HG03354 (cell line): ENCODE results near the gene RAD51B.
"Not testable (repeated sequence)": the region's sequence is repeated elsewhere in the genome, so short reads cannot be mapped to it uniquely, and the experiment has no call there.

Experiments
- ATAC-seq: cut with Tn5 transposase; IDR thresholded peaks from one replicate; pipeline ENCODE4 v1.9.1; 2021; ENCODE audit warnings: mild to moderate bottlenecking; ENCODE audit not compliant: unreplicated experiment, poor library complexity, severe bottlenecking

RAD51B gene

GRCh38 chr14:67970923-67971322 lies 151.3 kb downstream of the RAD51B start:
- no peak for ATAC-seq

DNA sequence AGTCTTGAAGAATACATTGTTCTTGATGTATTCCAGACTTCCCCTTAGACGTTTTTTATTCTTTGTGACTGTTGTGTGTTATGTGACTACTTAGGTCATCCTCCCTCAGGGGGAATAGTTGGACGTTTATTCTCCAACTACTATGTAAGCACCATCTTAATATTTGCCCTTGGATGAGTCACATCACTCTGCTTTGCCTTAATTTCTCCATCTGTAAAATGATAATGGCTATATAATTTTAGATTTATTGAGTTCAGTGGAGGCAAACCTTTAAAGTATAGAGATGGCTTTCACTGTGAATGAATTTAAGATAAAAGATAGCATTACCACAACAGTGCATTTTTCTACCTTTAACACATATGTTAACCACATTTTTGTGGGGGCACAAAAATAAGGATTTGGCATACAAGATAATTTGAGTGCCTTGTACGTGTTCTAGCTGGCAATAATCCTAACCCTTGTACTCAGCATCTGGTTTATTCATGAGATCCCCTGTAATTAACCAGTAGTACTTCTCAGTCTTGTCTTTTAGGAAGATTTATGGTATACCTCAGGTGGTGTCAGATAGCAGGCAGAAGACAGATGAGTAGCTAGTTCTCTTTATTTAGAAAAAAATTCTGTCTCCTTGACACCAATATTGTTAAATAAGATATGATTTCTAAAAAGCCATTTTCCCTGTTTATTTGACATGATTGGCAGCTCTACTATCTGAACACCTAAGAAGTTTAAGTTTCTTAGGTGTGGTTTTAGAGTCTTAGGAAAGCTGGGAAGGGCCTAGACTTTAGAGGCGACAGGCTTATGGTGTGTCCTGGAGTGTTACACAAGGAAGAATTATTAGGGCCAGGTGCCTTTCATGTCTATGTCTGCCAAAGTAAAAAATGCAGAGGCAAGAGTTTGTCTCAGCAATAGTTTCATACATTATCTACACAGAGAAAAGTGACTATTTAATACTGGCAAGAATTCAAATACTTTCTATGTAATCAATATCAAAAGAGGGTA lies 152.3 kb downstream of the RAD51B start:
- no peak for ATAC-seq

DNA sequence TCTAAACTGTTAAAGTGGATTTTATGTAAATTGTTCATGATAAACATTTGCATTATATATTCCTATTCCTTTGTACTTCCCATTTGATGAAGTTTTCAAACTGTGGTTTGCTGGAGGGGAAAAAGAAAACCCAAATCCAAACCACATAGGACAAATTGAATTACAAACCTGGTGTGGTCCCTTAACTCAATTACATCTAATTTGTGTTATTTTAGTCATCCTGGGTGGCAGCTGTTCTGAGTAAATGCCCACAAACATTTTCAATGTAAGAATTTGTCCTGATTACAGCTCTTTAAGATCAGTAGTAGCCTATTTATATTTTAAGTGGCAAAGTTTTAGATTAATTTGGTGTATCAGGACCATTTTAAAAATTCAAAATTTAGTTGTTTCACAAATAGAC lies 153.9 kb downstream of the RAD51B start:
- no peak for ATAC-seq

DNA sequence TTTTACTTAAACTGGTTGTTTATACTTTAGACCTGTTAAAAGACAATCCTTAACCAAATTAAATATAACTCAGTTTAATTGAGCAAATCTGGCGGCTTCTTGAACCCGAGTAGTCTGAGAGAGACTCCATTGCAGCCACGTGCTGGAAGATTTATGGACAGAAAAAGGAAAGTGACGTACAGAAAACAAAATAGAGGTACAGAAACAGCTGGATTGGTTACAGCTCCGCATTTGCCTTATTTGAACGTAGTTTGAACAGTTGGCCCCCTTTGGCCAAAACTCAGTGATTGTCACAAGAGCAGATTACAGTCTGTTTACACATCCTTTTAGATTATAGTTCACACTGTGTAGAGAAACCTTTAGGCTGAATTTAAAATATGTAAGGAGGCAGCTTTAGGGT lies 155.9 kb downstream of the RAD51B start:
- no peak for ATAC-seq

DNA sequence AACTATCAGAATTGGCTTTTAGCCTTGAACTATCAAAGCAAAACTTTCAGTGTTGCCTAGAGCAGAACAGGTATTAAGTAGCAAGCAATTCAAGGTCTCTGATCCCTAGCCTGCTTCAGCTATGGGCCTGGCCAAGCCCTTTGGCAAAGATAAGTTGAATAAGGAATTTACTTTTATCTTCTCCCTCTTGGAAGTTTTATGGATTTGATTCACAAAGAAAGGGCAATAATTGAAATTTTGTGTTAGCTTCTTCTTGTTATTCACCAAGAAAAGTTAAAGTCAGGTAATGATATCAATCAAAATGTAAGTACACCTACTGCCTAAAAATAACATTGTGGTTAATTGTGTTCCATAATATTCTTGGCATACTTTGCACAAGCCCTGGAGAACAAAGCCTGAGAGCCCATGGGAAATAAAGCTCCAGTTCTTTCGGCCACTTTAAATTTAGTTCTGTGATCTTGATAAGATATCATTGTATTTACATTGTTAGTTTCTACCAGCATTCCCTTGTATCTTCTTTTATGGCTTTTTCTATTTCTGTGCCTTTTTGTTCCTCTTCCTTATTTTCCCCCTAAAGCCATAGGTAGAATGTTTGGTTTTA lies 158.0 kb downstream of the RAD51B start:
- ATAC-seq: no peak

DNA sequence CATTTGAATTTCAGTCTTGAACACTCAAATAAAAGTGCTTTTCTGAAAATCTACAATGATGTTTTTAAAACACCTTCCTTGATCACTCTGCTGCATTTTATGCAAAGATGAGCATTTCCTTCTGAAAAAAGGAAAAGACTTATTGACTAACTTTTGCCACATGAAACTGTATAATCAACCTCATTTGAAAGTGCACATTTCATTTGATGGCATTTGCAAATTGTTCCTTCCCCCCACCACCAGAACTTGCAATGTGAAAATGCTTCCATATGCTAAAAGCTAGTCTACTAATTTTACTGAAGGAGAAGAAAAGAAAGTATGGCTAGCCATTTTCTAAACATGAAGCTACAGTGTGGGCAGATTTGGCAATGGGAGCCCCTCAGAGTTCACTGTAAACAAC lies 159.2 kb downstream of the RAD51B start:
- ATAC-seq: no peak

DNA sequence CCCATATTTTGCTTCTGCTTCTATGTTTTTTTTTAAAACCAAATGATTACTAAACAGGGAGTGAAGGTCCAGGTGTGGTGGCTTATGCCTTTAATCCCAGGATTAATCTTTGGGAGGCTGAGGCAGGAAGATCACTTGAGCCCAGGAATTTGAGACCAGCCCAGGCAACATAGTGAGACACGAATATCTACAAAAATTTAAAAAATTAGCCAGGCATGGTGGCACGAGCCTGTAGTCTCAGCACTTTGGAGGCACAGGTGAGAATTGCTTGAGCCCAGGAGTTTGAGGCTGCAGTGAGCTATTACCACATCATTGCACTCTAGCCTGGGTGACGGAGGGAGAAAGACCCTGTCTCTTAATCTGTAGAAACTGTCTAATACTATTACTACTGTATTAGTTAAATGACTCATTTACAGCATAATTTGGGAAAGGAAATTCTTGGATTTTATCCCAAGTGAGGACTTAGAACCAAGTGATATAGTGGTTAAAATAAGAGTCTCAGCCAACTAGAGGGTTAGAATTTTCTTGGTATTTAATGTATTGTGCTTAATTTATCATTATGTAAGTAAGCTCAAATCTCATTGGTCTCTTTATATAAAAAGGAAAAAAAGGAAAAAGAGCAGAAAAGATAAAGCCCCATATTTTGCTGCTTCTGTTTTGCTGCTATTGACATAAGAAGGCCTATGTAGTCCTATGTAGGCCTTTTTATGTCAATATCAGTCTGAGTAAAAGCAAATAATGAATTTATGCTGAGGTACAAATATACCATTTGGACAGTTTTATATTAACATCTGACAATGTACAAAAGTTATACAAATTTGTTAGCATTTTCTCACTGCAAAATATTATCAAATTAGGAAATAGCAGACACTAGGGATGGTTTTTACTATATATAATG lies 163.4 kb downstream of the RAD51B start:
- ATAC-seq: no peak

DNA sequence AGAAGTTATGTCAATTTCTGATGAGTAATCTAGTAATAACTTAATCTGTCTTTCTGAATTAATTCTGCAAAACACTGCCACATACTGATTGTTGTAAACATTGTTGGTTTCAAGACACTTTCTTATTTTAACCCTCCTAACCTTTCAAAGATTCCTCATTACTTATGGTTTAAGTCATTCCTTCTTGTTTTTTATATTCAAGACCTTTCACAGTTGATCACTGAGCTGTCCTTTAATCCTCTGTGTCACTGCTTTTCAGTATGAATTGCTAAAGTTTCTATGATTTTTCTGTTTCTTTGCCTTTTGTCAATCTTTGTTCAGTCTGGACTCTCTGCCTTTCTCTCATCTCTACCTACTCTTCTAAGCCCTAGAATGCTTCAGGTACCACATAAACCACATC lies 164.7 kb downstream of the RAD51B start:
- ATAC-seq: no peak

DNA sequence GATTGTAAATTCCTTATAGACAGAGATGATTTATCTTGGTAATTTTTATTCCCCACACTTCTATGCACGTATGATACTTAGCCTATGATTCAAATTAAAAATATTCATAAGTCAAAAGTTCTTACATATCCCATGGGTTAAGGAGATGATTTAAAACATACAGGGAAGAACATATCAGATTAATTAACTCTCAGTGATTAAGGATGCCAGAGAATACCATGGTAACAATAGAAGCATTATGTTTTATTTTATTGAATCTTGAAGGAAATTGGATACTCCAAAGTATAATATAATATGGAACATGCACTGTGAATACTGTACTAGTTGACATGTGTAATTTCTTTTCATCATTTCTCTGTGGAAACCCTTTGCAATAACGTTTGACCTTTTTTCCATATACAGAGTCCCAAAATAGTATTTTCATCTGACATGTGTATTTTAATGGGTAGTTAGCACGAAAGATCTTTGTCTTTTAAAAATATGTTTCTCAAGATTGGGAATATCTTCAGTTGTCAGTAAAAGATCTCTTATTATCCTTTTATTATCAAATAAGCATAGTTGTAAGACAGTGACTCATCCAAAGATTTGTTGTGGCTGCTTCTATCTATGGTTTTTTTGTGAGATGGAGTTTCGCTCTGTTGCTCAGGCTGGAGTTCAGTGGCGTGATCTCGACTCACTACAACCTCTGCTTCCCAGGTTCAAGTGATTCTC lies 166.7 kb downstream of the RAD51B start:
- no peak for ATAC-seq

DNA sequence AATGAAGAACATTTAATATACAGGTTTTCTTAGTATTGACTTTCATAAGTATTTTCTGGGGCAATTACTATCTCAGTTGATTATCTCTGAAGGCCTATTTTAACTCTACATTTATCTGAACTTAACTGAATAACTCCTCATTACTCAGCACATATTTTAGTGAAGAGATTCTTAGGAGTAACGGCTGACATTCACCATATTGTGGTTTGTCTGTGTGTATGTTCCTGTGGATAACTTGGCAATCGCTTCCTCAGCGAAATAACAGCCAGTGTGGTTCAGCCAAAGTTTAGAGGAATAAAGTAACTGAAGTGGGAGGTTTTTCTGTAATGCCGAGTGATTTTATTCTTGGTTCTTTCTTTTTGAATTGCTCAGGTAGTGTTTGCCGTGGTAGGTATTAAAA lies 168.0 kb downstream of the RAD51B start:
- ATAC-seq: no peak

- ATAC-seq: not testable (repeated sequence)
Observed at GRCh38 chr14:67988210-67988609, 168.6 kb downstream of the RAD51B start.

- ATAC-seq: no peak
Observed at GRCh38 chr14:67990576-67990975, 171.0 kb downstream of the RAD51B start.

DNA sequence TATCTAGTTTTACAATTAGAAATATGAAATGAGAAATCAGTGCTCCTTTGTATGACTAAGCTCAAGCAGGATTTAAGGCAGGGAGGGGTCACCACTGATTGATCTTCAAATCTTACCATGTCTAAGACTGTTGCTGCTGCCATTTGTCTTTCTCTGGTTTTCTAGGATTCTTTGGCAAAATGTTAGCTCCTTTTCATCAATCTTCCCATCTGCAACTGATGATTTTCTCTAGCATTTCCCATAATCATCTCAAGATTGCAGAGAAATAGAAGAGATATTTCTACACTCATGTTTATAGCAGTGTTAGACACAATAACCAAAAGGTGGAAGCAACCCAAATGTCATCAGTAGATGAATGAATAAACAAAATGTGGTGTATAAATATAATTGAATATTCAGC lies 175.0 kb downstream of the RAD51B start:
- ATAC-seq: no peak

DNA sequence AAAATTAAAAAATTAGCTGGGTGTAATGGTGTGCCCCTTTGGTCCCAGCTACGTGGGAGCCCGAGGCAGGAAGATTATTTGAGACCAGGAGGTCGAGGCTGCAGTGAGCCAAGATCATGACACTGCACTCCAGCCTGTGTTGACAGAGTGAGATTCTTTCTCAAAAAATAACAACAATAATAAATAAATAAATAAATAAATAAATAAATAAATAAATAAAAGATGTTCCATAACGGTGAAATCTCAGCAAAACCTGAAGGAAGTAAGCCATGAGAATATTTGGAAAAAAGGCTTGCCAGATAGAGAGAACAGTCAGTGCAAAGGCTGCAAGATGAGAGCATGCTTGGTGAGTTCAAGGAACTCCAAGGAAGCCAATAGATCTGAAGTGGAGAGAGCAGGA lies 176.7 kb downstream of the RAD51B start:
- ATAC-seq: no peak

DNA sequence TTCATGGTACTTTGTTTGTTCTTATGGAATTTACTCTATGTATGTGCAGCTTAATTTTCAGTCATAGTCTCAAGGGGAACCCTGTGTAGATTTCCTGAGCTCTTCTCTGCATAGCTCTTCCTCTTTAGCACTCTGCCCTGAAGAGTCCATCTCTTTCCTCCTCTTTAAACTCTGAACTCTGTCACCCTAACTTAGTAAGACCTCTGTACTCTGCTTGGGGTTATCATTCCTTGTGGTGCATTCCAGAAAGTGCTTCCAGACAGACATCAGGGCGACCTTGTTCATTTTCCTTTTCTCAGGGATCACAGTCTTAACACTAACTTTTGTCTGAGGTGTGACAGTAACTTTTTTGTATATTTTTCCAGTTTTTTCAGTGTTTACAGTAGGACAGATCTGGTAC lies 179.3 kb downstream of the RAD51B start:
- ATAC-seq: no peak

DNA sequence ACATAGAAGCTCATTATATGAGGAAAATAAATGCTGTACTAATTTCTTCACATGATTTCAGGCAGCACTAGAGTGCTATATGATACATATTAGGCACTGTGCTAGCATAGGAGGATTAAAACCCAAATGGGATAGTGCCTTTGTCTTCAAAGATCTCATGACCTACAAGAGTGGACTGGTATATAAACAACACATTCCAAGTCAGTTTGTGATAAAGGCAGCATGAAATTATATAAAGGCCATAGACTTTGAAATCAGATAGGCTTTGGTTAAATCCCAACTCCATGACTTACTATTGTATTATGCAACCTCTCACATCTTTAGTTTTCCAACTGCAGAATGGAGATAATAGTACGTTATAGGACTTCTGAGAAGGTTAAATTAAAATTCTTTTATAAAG lies 179.7 kb downstream of the RAD51B start:
- ATAC-seq: no peak

DNA sequence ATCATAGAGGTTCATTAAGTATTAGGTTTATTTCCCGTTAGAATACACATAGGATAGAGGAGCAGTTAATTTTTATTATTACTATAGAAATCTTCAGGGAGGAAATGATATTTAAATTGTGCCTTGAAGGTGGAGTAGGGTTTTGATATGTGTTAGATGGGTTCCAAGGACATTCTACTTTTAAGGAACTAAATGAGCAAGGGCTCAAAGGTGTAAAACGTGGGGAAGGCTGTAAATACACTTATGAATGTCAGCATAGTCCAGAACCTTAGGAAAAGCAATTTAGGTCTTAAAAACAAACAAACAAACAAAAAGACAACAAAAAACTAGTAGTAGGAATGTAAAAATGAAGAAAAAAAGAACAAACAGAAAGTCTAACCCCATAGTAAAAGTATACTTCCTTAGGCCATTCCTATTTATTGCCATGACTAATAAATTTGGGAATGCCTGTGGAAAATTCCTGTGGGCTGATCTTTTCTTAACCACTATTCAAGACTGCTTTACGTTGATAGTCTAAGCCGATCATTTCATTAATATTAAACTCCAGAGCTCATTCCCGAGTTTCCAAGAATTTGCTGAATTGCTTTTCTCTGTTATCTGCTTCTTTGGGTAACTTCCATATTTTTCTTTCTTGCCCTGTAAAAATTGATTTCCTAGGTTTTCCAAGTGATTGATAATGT lies 180.3 kb downstream of the RAD51B start:
- no peak for ATAC-seq

DNA sequence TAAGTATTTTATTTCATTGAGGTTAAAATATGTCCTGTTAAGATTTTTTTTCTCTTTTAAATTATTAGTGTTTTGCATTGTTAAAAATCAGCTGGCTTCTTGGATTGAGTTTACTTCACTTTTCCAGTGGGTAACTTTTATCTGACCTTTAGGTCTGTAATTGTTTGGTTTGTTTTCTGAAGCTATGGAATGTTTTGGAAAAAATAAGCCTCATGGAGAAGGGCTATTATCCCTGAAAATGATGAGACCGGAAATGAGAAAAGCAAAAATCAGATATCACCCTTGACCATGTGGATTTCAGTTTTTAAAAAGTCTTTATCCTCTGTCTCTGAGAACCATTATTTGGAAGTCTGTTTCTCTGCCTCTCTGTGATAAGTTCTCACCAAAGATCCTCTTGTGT lies 180.9 kb downstream of the RAD51B start:
- no peak for ATAC-seq

DNA sequence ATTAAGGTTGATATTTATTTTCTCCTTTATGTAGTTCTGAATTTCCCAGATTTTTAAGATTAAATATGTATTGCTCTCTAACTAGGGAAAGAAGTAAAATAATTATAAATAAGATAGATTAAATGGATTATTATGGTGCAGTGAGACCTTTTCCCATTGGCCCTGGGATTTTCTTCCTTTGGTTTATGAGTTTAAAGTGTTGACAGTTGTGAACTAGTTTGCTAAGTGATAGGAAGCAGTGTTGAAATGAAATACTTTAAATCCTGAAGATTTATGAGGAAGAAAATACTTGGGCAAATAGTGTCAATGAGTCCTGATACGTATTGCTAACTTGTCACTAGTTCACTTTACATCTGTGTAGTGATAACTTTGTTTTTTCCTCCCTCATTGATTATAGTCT lies 188.9 kb downstream of the RAD51B start:
- ATAC-seq: no peak
